Mucosa of descending colon (tissue), 3 donors: ENCODE results near the gene LTA. TPM values are rescaled to one million over a fixed set of nuclear protein-coding genes. Genes with fewer than 3 reads are reported as not detected.
A peak's percentile ranks its signal among the peaks of the same experiment; 100 is the strongest.

Experiments
- ATAC-seq: fragments of 200-7000 bp; cut with Tn5 transposase; one replicate; pipeline ENCODE4 v1.9.1; 2020; ENCODE audit warnings: mild to moderate bottlenecking, moderate library complexity
- DNase-seq, 3 donors: peaks; one replicate each; pipeline ENCODE4 v3.0.0-alpha.2; 2020
- H3K36me3 ChIP-seq: fragments of 200-600 bp; one replicate; pipeline ENCODE4 v1.8.0; 2021; ENCODE audit warnings: low read depth, mild to moderate bottlenecking
- H3K4me1 ChIP-seq: fragments of 200-600 bp; one replicate; pipeline ENCODE4 v1.8.0; 2021; ENCODE audit warnings: low read depth, mild to moderate bottlenecking
- H3K4me3 ChIP-seq: fragments of 200-600 bp; one replicate; pipeline ENCODE4 v1.8.0; 2021; ENCODE audit warnings: mild to moderate bottlenecking
- H3K9me3 ChIP-seq: fragments of 200-600 bp; one replicate; pipeline ENCODE4 v1.8.0; 2021; ENCODE audit warnings: mild to moderate bottlenecking
- CTCF ChIP-seq: fragments of 200-600 bp; IDR thresholded peaks from one replicate; pipeline ENCODE4 v1.8.0; 2022; ENCODE audit warnings: antibody characterized with exemption, mild to moderate bottlenecking
- intact Hi-C, 2 donors: fragments of 100-400 bp; cut with DNase I in 1 of 2; cut with micrococcal nuclease in 1 of 2; formaldehyde crosslinking; loops; one replicate each; pipeline versions ENCODE4 v1.11.0 to v1.11.1; 2022; cut with DNase I, micrococcal nuclease
- total RNA-seq, 3 donors: library from RNA; stranded (reverse); fragmentation: NEBNext Ultra II Directional in 2 of 3; extraction: Animal tissue kit (Norgen Biotek cat#: 25700) in 2 of 3; gene quantifications; one replicate each; pipeline versions ENCODE4 v1.2.1 to v1.2.4, GENCODE V29; 2021 to 2023
- donor health status: DM: no; HTN: no; CAD: no; lungs with moderate emphysema.
- donor health status: DM: no; HTN: no; CAD: no.
- donor health status: DM: no; HTN: yes; CAD: no.

Gene LTA
- total RNA-seq, 3 donors from 2014 or later: 0.20 to 0.22 TPM; not detected in 1

- Histone ChIP-seq H3K9me3 (no peaks in the 10 kb centered on the region), H3K4me3 (peak within 1 kb of the TSS; percentile 68), H3K36me3 (peaks cover 15% of the 10 kb centered on the region), H3K4me1 (peaks cover 9% of the 10 kb centered on the region)
- ATAC-seq (peak; percentile 87), DNase-seq (peak in 2 of 3 donors; percentile 95 to 98)
- intact Hi-C loops: no loop called here
- no peak for TF ChIP-seq CTCF
Measured at GRCh38 chr6:31620586-31621319, 48.7 kb downstream of the LTA start, which contains the start of gene PRRC2A. PRRC2A (plus strand) TSS chr6:31620715; CDS start chr6:31622790, 2,075 bp downstream.

GRCh38 chr6:31621320-31621939 is 49.3 kb downstream of the LTA start:
- Histone ChIP-seq H3K4me1 (peaks cover 9% of the 10 kb centered on the region), H3K36me3 (peaks cover 20% of the 10 kb centered on the region), H3K9me3 (no peaks in the 10 kb centered on the region), H3K4me3 (peak overlapping the region; percentile 68)
- no peak for ATAC-seq
- intact Hi-C loops: no loop called here
- TF ChIP-seq CTCF: no peak
- no peak for DNase-seq

GRCh38 chr6:31621991-31622390 is 49.9 kb downstream of the LTA start:
- no peak overlapping the region for H3K4me3 ChIP-seq
- no peaks in the 10 kb centered on the region for H3K9me3 ChIP-seq
- no peak for TF ChIP-seq CTCF
- H3K4me1 ChIP-seq: peaks cover 9% of the 10 kb centered on the region
- ATAC-seq (no peak), DNase-seq (peak in 1 of 3 donors; percentile 51)
- intact Hi-C loops: no loop called here
- peaks cover 26% of the 10 kb centered on the region for H3K36me3 ChIP-seq

GRCh38 chr6:31622684-31623091 is 50.6 kb downstream of the LTA start:
- no peak overlapping the region for H3K4me3 ChIP-seq
- H3K9me3 ChIP-seq: no peaks in the 10 kb centered on the region
- ATAC-seq (no peak), DNase-seq (peak in 1 of 3 donors; percentile 34)
- peaks cover 31% of the 10 kb centered on the region for H3K36me3 ChIP-seq
- no peak for TF ChIP-seq CTCF
- intact Hi-C loops: no loop called here
- H3K4me1 ChIP-seq: peaks cover 9% of the 10 kb centered on the region

Other genes starting within 250 kb of the LTA start
- gene HLA-B, start 215.1 kb upstream of the LTA start, total RNA-seq: 1,000 to 10,000 TPM; 1,294 to 6,470 (median 3,045) TPM
- 10 to 100 TPM; 18.1 to 24.2 (median 20.7) TPM for gene MICA, start 168.7 kb upstream of the LTA start, total RNA-seq
- gene MICB, start 74.1 kb upstream of the LTA start, total RNA-seq: 1 to 10 TPM; 1.3 to 4.1 (median 2.9) TPM
- not detected for gene MCCD1, start 43.3 kb upstream of the LTA start, total RNA-seq
- 100 to 1,000 TPM; 239 to 309 (median 295) TPM for gene DDX39B, start 30.3 kb upstream of the LTA start, total RNA-seq
- gene ATP6V1G2, start 25.7 kb upstream of the LTA start, total RNA-seq: 1 to 10 TPM in 2 of 3 donors, under 1 TPM in 1; 0.55 to 4.5 (median 1.2) TPM
- gene NFKBIL1, start 24.7 kb upstream of the LTA start, total RNA-seq: 10 to 100 TPM; 15.8 to 27.8 (median 18.3) TPM
- 1 to 10 TPM in 2 of 3 donors, under 1 TPM in 1; 0.41 to 1.7 (median 1.1) TPM for gene TNF, start 3.3 kb downstream of the LTA start, total RNA-seq
- 1 to 10 TPM; 2.1 to 3.4 (median 2.2) TPM for gene LTB, start 10.1 kb downstream of the LTA start, total RNA-seq
- gene LST1, start 14.0 kb downstream of the LTA start, total RNA-seq: 10 to 100 TPM in 1 of 3 donors, 1 to 10 TPM in 2; 3.9 to 11.3 (median 6.6) TPM
- gene NCR3, start 20.7 kb downstream of the LTA start, total RNA-seq: under 1 TPM in 1 of 3 donors, not detected in 2; 0.46 TPM
- 10 to 100 TPM in 2 of 3 donors, 1 to 10 TPM in 1; 6.1 to 28.4 (median 17.3) TPM for gene AIF1, start 42.9 kb downstream of the LTA start, total RNA-seq
- gene PRRC2A, start 48.4 kb downstream of the LTA start, total RNA-seq: 100 to 1,000 TPM; 109 to 151 (median 120) TPM
- gene BAG6, start 80.4 kb downstream of the LTA start, total RNA-seq: 100 to 1,000 TPM; 282 to 298 (median 293) TPM
- gene APOM, start 83.6 kb downstream of the LTA start, total RNA-seq: 1 to 10 TPM; 2.2 to 2.7 (median 2.4) TPM
- 10 to 100 TPM; 28.5 to 33.0 (median 32.3) TPM for gene C6orf47, start 88.5 kb downstream of the LTA start, total RNA-seq
- gene GPANK1, start 92.7 kb downstream of the LTA start, total RNA-seq: 10 to 100 TPM; 13.4 to 17.7 (median 17.4) TPM
- gene CSNK2B, start 93.8 kb downstream of the LTA start, total RNA-seq: 100 to 1,000 TPM; 125 to 147 (median 134) TPM
- 10 to 100 TPM; 13.1 to 17.2 (median 15.5) TPM for gene LY6G5B, start 97.7 kb downstream of the LTA start, total RNA-seq
- 1 to 10 TPM; 1.7 to 4.2 (median 2.1) TPM for gene LY6G5C, start 108.8 kb downstream of the LTA start, total RNA-seq
- gene ABHD16A, start 131.0 kb downstream of the LTA start, total RNA-seq: 10 to 100 TPM; 55.3 to 69.4 (median 68.4) TPM
- not detected for gene LY6G6F, start 134.6 kb downstream of the LTA start, total RNA-seq
- gene LY6G6D, start 143.1 kb downstream of the LTA start, total RNA-seq: 1 to 10 TPM in 1 of 3 donors, under 1 TPM in 1, not detected in 1; 0.90 to 6.1 TPM
- under 1 TPM in 1 of 3 donors, not detected in 2; 0.32 TPM for gene LY6G6C, start 149.5 kb downstream of the LTA start, total RNA-seq
- 1 to 10 TPM in 1 of 3 donors, under 1 TPM in 2; 0.48 to 1.4 (median 0.57) TPM for gene MPIG6B, start 151.1 kb downstream of the LTA start, total RNA-seq
- gene DDAH2, start 157.0 kb downstream of the LTA start, total RNA-seq: 100 to 1,000 TPM in 1 of 3 donors, 10 to 100 TPM in 2; 56.1 to 152 (median 99.5) TPM
- 100 to 1,000 TPM; 269 to 555 (median 441) TPM for gene CLIC1, start 164.2 kb downstream of the LTA start, total RNA-seq
- gene MSH5, start 167.7 kb downstream of the LTA start, total RNA-seq: 10 to 100 TPM; 14.1 to 29.9 (median 29.7) TPM
- gene SAPCD1, start 190.4 kb downstream of the LTA start, total RNA-seq: 1 to 10 TPM; 2.5 to 9.6 (median 4.3) TPM
- gene VWA7, start 205.0 kb downstream of the LTA start, total RNA-seq: 1 to 10 TPM; 5.9 to 8.2 (median 6.9) TPM
- gene VARS1, start 223.5 kb downstream of the LTA start, total RNA-seq: 10 to 100 TPM; 41.7 to 65.8 (median 45.0) TPM
- gene LSM2, start 234.7 kb downstream of the LTA start, total RNA-seq: 10 to 100 TPM; 21.7 to 35.5 (median 33.8) TPM
- 1 to 10 TPM; 1.2 to 3.4 (median 1.3) TPM for gene HSPA1L, start 243.0 kb downstream of the LTA start, total RNA-seq
- 100 to 1,000 TPM in 2 of 3 donors, 10 to 100 TPM in 1; 73.6 to 274 (median 107) TPM for gene HSPA1A, start 243.3 kb downstream of the LTA start, total RNA-seq